CD4-positive, alpha-beta T cell treated with Interleukin-12 subunit alpha and Interleukin-12 subunit beta, for 1 hour (primary cell): ENCODE data around the gene YPEL1.
"Not testable (repeated sequence)": the region's sequence is repeated elsewhere in the genome, so short reads cannot be mapped to it uniquely, and the experiment has no call there.

Experiments used
- DNase-seq: peaks from one replicate; pipeline ENCODE4 v3.0.0-alpha.2; 2020

Gene YPEL1

GRCh38 chr22:21697880-21698279, 37.7 kb downstream of the YPEL1 start:
- DNase-seq, result no peak

- no peak for DNase-seq
These were observed 38.4 kb downstream of the YPEL1 start for GRCh38 chr22:21697021-21697771.

GRCh38 chr22:21696115-21696514, 39.5 kb downstream of the YPEL1 start:
- DNase-seq, result no peak

- no peak for DNase-seq
These were observed 40.0 kb downstream of the YPEL1 start for GRCh38 chr22:21695430-21696085.

- DNase-seq, result no peak
These were observed 40.7 kb downstream of the YPEL1 start for GRCh38 chr22:21694795-21695429.

GRCh38 chr22:21694394-21694793, 41.2 kb downstream of the YPEL1 start:
- DNase-seq, result no peak

GRCh38 chr22:21693999-21694341, 41.6 kb downstream of the YPEL1 start:
- DNase-seq, result no peak

GRCh38 chr22:21693333-21693998, 42.1 kb downstream of the YPEL1 start:
- DNase-seq, result no peak

GRCh38 chr22:21692856-21693255, 42.7 kb downstream of the YPEL1 start:
- not testable (repeated sequence) for DNase-seq

GRCh38 chr22:21691816-21692215, 43.8 kb downstream of the YPEL1 start:
- no peak for DNase-seq

- no peak for DNase-seq
These were observed 45.2 kb downstream of the YPEL1 start for GRCh38 chr22:21690401-21690801.

GRCh38 chr22:21688706-21689381, 46.8 kb downstream of the YPEL1 start:
- no peak for DNase-seq

- DNase-seq, result no peak
These were observed 47.3 kb downstream of the YPEL1 start for GRCh38 chr22:21688341-21688705.

- no peak for DNase-seq
These were observed 47.8 kb downstream of the YPEL1 start for GRCh38 chr22:21687685-21688259.

GRCh38 chr22:21686634-21687393, 48.8 kb downstream of the YPEL1 start:
- no peak for DNase-seq

- no peak for DNase-seq
These were observed 49.4 kb downstream of the YPEL1 start for GRCh38 chr22:21686193-21686608.

GRCh38 chr22:21685164-21685513, 50.5 kb downstream of the YPEL1 start:
- DNase-seq, result no peak

- no peak for DNase-seq
These were observed 51.0 kb downstream of the YPEL1 start for GRCh38 chr22:21684492-21685163.

- no peak for DNase-seq
These were observed 52.2 kb downstream of the YPEL1 start for GRCh38 chr22:21683401-21683811.

GRCh38 chr22:21682385-21683175, 53.0 kb downstream of the YPEL1 start:
- no peak for DNase-seq
